NT2/D1 (cell line): ENCODE measurements around the gene PSEN2.

ENCODE experiments used
- DNase-seq: peaks from one replicate; pipeline ENCODE4 v3.0.0-alpha.2; 2011; ENCODE audit warnings: low read depth, low spot score
- H3K27me3 ChIP-seq: 2 replicates; pipeline ENCODE4 v1.6.0; 2011; ENCODE audit warnings: mild to moderate bottlenecking; ENCODE audit not compliant: insufficient read length, insufficient read depth
- H3K36me3 ChIP-seq: 2 replicates; pipeline ENCODE4 v1.6.1; 2011; ENCODE audit warnings: mild to moderate bottlenecking, low read length, mixed read lengths; ENCODE audit not compliant: insufficient read depth, insufficient read length
- H3K4me1 ChIP-seq: 2 replicates; pipeline ENCODE4 v1.5.1; 2011; ENCODE audit not compliant: insufficient read depth, insufficient read length
- H3K4me3 ChIP-seq: 2 replicates; pipeline ENCODE4 v1.5.1; 2011; ENCODE audit warnings: low read depth; ENCODE audit not compliant: insufficient read length
- H3K9ac ChIP-seq: 2 replicates; pipeline ENCODE4 v1.6.0; 2011; ENCODE audit warnings: low read depth; ENCODE audit not compliant: insufficient read length
- H3K9me3 ChIP-seq: 2 replicates; pipeline ENCODE4 v1.5.1; 2011; ENCODE audit warnings: mild to moderate bottlenecking, low read length; ENCODE audit not compliant: insufficient read depth
- SUZ12 ChIP-seq: IDR thresholded peaks from 2 replicates; pipeline ENCODE4 v1.6.1; 2011; ENCODE audit not compliant: insufficient read length, insufficient read depth; ENCODE audit errors: extremely low read depth
- YY1 ChIP-seq: IDR thresholded peaks from 2 replicates; pipeline ENCODE4 v1.6.1; 2011; ENCODE audit not compliant: insufficient read length, insufficient read depth
- ZNF274 ChIP-seq: IDR thresholded peaks from 2 replicates; pipeline ENCODE4 v1.6.1; 2011; ENCODE audit warnings: mild to moderate bottlenecking, low read depth, low read length

PSEN2 gene

DNA sequence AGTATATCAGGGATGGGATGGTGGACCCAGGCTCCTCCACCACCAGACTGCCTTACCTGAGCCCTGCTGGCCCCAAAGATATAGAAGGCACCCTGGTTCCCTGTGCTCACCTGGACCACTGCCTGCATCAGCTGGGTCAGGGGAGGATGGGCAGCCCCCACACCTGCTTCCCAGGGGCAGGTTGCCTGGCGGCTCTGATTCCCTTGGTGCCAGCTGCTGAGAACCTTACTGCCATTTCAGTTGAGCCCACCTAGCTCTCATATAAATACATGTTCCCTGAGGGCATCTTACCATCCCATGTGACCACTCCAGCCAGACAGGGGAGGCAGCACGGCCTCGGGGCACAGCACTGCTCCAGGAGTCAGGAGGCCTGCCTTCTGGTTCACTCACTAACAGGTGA, 24.4 kb downstream of the PSEN2 start:
- H3K9ac ChIP-seq: no peak overlapping the region
- peaks cover 89% of the 10 kb centered on the region for H3K36me3 ChIP-seq
- DNase-seq: no peak
- no peaks in the 10 kb centered on the region for H3K27me3 ChIP-seq
- no peaks in the 10 kb centered on the region for H3K4me1 ChIP-seq
- H3K4me3 ChIP-seq: no peak overlapping the region
- TF ChIP-seq ZNF274 (no peak), YY1 (no peak), SUZ12 (no peak)
- H3K9me3 ChIP-seq: no peaks in the 10 kb centered on the region

DNA sequence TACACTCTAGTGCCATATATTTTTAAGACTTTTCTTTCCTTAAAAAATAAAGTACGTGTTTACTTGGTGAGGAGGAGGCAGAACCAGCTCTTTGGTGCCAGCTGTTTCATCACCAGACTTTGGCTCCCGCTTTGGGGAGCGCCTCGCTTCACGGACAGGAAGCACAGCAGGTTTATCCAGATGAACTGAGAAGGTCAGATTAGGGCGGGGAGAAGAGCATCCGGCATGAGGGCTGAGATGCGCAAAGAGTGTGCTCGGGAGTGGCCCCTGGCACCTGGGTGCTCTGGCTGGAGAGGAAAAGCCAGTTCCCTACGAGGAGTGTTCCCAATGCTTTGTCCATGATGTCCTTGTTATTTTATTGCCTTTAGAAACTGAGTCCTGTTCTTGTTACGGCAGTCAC, 25.2 kb downstream of the PSEN2 start:
- no peak for DNase-seq
- Histone ChIP-seq H3K4me1 (no peaks in the 10 kb centered on the region), H3K4me3 (no peak overlapping the region), H3K36me3 (peaks cover 89% of the 10 kb centered on the region), H3K9ac (no peak overlapping the region), H3K9me3 (no peaks in the 10 kb centered on the region), H3K27me3 (no peaks in the 10 kb centered on the region)
- TF ChIP-seq ZNF274: no peak
- no peak for TF ChIP-seq YY1

DNA sequence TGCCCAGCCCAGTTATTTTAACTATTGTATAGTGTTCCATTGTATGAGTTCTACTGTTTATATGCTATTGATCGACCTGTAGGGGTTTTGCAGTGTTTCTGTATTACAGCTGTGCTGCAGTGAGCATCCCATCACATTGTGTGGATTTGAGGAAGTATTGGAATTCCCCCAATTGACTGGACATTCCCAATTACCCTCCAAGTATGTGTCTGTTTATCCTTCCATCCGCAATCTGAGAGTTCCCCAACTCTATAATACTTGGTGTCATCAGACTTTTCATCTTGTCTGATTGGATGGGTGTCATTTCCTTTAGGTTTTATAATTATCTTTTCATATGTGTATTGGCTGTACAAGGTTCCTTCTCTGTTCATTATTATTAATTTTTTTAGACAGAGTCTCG, 27.8 kb downstream of the PSEN2 start:
- Histone ChIP-seq H3K27me3 (no peaks in the 10 kb centered on the region), H3K9me3 (no peaks in the 10 kb centered on the region), H3K9ac (no peak overlapping the region), H3K4me1 (no peaks in the 10 kb centered on the region), H3K36me3 (peaks cover 83% of the 10 kb centered on the region), H3K4me3 (no peak overlapping the region)
- TF ChIP-seq SUZ12 (no peak), YY1 (no peak), ZNF274 (no peak)
- DNase-seq: no peak

DNA sequence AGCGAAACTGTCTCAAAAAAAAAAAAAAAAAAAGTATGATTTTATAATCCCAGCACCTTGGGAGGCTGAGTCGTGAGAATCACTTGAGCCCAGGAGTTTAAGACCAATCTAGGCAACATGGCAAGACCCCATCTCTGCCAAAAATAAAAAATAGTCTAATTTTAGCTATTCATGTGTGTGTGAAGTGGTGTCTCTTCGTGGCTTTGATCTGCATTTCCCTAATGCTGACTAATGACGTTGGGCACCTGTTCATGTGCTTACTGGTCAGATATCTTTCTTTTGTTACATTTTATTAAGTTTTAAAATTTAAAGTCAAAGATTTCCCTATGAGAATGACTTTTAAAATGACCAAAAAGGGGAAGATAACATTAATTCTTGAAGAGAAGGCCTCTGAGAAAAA, 31.0 kb downstream of the PSEN2 start:
- peaks cover 65% of the 10 kb centered on the region for H3K36me3 ChIP-seq
- no peak overlapping the region for H3K9ac ChIP-seq
- H3K4me3 ChIP-seq: no peak overlapping the region
- TF ChIP-seq SUZ12 (no peak), ZNF274 (no peak), YY1 (no peak)
- H3K27me3 ChIP-seq: no peaks in the 10 kb centered on the region
- no peak for DNase-seq
- peaks cover 6% of the 10 kb centered on the region for H3K4me1 ChIP-seq
- H3K9me3 ChIP-seq: no peaks in the 10 kb centered on the region

DNA sequence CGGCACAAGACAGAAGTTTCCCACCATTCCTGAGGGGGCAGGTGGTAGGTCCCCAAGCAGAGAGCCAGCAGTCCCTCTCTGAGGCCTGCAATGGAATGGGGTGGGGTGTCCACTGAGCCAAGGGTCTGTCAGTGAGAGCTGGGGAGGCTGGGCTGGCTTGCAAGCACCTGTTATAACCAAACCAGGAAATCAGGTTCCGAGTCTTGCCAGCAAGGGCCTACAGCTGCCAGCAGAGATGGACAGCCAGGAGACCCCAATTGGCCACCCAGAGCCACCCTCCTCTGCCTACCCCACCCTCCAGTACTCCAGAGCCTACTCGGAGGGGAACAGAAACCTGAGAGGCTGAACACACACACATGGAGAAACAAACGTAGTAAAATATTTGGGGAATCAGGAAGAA, 32.2 kb downstream of the PSEN2 start:
- H3K4me1 ChIP-seq: peaks cover 6% of the 10 kb centered on the region
- DNase-seq: no peak
- TF ChIP-seq SUZ12 (no peak), YY1 (no peak), ZNF274 (no peak)
- H3K4me3 ChIP-seq: no peak overlapping the region
- no peaks in the 10 kb centered on the region for H3K9me3 ChIP-seq
- H3K36me3 ChIP-seq: peaks cover 62% of the 10 kb centered on the region
- no peak overlapping the region for H3K9ac ChIP-seq
- H3K27me3 ChIP-seq: no peaks in the 10 kb centered on the region

DNA sequence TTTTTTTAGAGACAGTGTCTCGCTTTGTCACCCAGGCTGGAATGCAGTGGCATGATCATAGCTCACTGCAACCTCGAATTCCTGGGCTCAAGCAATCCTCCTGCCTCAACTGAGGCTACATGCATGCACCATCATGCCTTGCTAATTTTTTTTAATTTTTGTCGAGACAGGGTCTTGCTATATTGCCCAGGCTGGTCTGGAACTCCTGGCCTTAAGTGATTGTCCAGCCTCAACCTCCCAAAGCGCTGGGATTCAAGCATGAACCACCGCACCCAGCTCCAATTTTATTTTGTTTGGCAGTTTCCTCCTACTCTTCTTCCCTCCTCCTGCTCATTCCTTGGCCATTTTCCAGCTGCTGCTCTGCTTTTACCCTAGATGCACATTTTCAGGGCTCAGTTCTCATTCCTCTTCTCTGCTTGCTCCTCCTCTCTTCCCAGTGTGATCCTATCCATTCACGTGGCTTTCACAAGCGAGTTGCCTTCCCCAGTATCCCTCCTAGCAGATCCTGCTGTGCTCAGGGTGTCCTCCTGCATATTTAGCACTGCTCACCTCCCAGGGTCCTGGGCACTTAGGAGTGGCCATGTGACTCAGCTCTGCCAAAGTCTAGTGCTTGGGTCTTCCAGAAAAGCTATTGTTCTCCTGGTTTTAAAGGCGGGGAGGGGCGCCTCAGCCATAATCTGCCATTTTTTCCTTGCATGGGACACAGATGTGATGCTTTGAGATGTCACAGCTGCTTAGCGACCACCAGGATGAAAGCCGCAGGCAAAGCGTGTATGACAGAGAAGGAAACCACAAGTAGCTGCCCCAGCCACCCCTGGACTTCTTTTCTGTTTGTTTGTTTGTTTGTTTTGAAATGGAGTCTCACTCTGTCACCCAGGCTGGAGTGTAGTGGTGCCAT, 33.7 kb downstream of the PSEN2 start:
- Histone ChIP-seq H3K4me1 (peaks cover 6% of the 10 kb centered on the region), H3K9me3 (no peaks in the 10 kb centered on the region), H3K4me3 (no peak overlapping the region), H3K9ac (no peak overlapping the region), H3K27me3 (no peaks in the 10 kb centered on the region), H3K36me3 (peaks cover 68% of the 10 kb centered on the region)
- no peak for DNase-seq
- TF ChIP-seq YY1 (no peak), ZNF274 (no peak), SUZ12 (no peak)

DNA sequence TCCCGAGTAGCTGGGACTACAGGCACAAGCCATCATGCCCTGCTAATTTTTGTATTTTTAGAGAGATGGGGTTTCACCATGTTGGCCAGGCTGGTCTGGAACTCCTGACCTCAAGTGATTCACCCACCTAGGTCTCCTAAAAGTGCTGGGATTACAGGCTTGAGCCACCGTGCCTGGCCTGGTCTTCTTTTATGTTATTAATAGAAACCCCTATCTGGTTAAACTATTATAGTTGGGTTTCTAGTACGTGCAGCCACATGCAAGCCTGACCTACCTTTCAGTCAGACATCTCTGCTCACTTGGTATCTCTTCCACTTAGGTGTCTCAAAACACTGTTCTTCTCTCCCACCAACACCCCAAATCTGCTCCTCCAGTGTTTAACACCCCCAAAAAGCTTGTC, 34.4 kb downstream of the PSEN2 start:
- Histone ChIP-seq H3K4me3 (no peak overlapping the region), H3K4me1 (peaks cover 6% of the 10 kb centered on the region), H3K9me3 (no peaks in the 10 kb centered on the region), H3K9ac (no peak overlapping the region), H3K27me3 (no peaks in the 10 kb centered on the region), H3K36me3 (peaks cover 66% of the 10 kb centered on the region)
- no peak for TF ChIP-seq ZNF274
- no peak for TF ChIP-seq YY1
- no peak for TF ChIP-seq SUZ12
- no peak for DNase-seq
